Measurements from ENCODE around the gene TGM1.
"Not testable (repeated sequence)": the region's sequence is repeated elsewhere in the genome, so short reads cannot be mapped to it uniquely, and the experiment has no call there.

The TGM1 gene

DNA sequence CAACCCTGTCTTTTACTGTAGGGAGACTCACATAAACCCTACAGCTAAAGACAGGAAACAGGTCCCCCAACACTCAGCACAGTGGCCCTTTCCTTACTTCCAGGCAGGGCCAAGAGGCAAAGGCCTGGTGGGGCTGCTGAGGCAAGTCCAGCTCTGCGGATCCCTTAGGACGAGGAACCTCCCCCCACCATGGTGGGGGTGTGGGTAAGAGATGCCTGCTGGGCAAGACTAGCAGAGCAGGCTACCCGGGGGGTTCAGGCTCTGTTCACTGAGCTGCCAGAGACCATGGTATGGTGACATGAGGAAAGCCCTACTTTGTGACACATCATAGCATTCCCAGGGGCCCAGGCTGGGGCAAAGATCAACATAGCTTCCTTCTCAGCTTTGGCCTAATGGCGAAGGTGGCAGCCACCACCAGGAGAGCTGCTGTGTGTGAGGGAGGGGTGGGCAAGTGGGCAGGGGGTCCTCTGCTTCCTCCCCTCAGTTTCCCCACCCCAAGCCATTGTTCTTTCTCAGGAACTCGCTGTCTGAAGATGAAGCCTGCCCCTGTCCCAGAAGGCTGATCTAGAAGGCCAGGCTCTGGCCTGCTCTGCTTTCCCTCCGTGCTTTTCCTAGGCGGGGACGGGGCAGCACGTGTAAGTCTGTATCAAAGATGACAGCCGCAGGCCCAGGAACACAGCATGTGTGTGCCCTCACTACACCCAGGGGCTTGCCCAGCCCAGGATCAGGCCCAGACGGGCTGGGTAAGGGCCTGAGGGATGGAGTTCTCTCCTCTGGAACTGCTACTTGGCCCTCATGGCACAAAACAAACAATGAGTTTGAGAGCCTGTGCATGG, 10.5 kb downstream of the TGM1 start:
- no peak for DNase-seq

GRCh38 chr14:24251880-24252288, 11.1 kb downstream of the TGM1 start:
- no peak for DNase-seq

DNA sequence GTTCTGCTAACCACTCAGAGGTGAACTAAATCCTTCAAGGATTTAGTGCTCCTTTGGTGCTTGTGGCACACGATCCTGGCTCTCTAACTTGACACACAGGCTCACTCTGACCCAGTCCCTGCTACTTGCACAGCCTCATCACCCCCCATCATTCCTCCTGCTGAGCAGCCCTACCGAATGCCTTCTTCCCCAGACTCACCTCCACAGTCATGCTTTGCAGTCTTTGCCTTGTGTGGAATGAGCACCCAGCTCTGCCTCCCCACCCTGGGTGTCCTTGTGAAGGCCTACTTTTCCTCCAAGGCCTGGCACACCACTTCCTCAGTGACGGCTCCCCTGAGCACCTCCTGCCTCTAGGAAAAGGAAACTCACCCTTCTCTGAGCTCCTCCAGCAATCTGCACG, 12.6 kb downstream of the TGM1 start:
- DNase-seq: no peak

GRCh38 chr14:24249230-24250021, 13.6 kb downstream of the TGM1 start:
- DNase-seq: no peak

DNA sequence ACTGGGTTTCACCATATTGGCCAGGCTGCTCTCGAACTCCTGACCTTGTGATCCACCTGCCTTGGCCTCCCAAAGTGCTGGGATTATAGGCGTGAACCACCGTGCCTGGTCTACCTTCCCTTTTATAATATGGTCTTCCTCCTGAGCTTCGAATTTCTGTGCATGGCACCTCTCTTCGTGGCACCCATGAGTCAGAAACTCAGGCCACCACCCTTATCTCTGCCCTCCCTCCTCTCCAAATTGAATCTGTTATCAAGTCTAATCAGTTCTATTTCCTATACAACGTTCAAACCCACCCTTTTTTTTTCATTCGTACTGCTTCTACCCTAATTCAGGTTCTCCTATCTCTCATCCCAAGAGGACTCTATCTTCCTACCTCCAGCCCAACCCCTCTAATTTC, 15.6 kb downstream of the TGM1 start:
- DNase-seq: no peak

GRCh38 chr14:24246765-24247212, 16.2 kb downstream of the TGM1 start:
- DNase-seq: no peak

GRCh38 chr14:24245350-24245749, 17.6 kb downstream of the TGM1 start:
- DNase-seq: not testable (repeated sequence)

GRCh38 chr14:24243336-24243836, 19.6 kb downstream of the TGM1 start:
- no peak for DNase-seq

GRCh38 chr14:24241829-24242443, 21.0 kb downstream of the TGM1 start:
- DNase-seq: peak; percentile 92

- no peak for DNase-seq
These were observed 22.7 kb downstream of the TGM1 start for GRCh38 chr14:24240110-24240918.

- DNase-seq: no peak
These were observed 24.4 kb downstream of the TGM1 start for GRCh38 chr14:24238527-24239037.

- DNase-seq: no peak
These were observed 24.9 kb downstream of the TGM1 start for GRCh38 chr14:24238123-24238522.

GRCh38 chr14:24237463-24237955, 25.5 kb downstream of the TGM1 start:
- DNase-seq: no peak

DNA sequence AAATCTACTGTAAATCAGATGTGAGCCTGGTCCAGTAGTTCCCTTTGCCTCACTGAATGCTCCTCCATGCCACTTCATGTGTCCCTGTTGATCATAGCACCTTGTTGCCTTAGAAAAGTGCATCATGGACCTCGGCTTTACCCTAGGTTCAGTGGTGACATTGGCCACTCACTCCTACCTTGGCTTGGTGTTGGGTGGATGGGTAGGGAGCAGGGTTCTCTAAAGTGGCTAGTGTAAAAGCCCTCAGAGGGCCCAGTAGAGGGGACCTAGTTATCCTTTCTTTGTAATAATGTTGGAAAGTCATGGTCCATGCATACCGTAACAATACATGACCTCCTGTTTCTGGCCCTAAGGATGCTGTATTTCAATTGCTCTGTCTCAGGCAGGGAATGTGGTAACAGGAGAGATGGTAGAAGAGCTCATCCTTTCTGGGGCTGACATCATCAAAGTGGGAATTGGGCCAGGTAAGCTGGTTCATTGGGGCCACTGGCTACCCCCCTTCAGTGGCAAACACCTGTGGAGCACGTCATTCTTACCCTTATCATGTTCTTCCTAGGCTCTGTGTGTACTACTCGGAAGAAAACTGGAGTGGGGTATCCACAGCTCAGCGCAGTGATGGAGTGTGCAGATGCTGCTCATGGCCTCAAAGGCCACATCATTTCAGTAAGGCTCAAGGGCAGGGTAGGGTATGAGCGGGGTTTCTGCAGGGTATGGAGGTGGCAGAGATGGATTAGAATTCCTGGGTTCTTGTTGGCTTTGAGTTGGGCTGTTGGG, 26.1 kb downstream of the TGM1 start:
- DNase-seq: no peak

GRCh38 chr14:24235804-24236688, 26.9 kb downstream of the TGM1 start:
- no peak for DNase-seq

DNA sequence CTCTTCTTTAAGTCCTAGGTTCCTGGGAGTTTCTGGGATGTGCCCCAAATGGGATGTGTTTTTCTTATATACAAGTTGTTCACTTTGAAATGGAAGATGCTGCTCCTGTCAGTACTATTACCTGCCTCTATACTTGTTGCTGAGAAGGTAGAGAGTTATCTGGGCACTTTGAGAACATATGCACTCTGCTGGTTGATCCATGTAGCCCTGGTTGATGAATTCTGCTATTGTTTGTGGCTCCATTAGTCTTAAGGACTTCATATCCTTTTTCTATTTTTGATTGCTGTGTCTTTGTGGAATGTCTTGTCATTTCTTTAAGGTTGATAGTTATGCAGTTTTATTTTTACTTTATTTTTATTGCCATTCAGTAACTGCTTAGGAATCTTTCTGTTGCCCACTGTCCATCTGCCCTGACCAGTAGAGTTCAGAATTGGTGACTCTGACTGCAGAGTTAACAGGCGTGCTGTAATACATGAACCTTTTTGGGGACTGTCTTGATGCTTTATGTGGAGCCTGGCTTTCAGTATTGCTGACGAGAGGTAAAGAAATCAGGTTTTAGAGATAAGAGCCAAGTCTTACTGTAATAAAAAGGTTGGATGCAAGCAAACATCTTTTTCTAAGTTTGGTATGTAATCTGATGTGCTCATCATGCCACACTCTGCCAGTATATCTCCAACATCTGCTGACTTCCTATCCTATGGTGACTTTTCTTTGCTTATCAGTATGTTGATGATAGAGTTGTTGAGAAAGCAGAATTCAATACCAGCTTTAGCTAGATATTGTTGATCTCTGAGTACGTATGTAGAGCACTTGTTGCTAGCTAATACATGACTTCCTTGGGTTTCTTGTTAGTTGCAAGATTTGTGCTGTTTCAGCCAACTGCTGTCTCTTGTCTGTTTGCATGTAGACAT, 28.6 kb downstream of the TGM1 start:
- no peak for DNase-seq

GRCh38 chr14:24233538-24233866, 29.5 kb downstream of the TGM1 start:
- no peak for DNase-seq

GRCh38 chr14:24232645-24233537, 30.1 kb downstream of the TGM1 start, which contains the start of gene GMPR2:
Gene GMPR2 (plus strand): TSS chr14:24232929. CDS start chr14:24233254, 325 bp downstream.
- DNase-seq: peak; percentile 77
